ENCODE results near the gene GTF2A1. TPM values are rescaled to one million over a fixed set of nuclear protein-coding genes. Genes with fewer than 3 reads are reported as not detected.
"Not testable (repeated sequence)": the region's sequence is repeated elsewhere in the genome, so short reads cannot be mapped to it uniquely, and the experiment has no call there.

Gene GTF2A1
- total RNA-seq, 1 donor from 2014 or later: 42.4 TPM

DNA sequence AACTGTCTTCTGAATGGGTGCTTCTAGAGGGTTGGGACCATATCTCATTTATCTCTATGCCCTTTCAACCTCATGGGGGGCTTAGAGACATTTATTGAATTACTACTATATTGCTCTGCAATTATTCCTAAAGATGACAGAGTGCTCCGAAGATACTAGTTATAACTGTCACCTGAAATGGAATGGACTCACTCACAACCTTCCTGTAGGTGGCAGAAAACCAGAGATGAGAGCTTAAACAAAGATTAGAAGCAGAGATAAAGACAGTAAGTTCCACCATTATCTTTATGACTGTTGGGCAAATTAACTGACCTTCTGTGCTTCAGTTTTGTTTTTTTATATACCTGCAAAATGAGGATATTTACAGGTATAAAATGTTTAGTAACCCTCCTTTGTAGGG is 31.5 kb upstream of the GTF2A1 start:
- no peak for DNase-seq (ENCODE audit: low spot score)
- TF ChIP-seq, protein P1, sequence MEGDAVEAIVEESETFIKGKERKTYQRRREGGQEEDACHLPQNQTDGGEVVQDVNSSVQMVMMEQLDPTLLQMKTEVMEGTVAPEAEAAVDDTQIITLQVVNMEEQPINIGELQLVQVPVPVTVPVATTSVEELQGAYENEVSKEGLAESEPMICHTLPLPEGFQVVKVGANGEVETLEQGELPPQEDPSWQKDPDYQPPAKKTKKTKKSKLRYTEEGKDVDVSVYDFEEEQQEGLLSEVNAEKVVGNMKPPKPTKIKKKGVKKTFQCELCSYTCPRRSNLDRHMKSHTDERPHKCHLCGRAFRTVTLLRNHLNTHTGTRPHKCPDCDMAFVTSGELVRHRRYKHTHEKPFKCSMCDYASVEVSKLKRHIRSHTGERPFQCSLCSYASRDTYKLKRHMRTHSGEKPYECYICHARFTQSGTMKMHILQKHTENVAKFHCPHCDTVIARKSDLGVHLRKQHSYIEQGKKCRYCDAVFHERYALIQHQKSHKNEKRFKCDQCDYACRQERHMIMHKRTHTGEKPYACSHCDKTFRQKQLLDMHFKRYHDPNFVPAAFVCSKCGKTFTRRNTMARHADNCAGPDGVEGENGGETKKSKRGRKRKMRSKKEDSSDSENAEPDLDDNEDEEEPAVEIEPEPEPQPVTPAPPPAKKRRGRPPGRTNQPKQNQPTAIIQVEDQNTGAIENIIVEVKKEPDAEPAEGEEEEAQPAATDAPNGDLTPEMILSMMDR (IDR thresholded peaks at IDR 0.05): no peak
- H3K9me3 Mint-ChIP-seq (ENCODE audit: low read depth): no peaks in the 10 kb centered on the region
- no peaks in the 10 kb centered on the region for H3K27me3 Mint-ChIP-seq (ENCODE audit: low read depth)
- H3K4me3 Mint-ChIP-seq (ENCODE audit: unreplicated experiment): no peak overlapping the region
- H3K4me1 Mint-ChIP-seq (ENCODE audit: low read depth): no peaks in the 10 kb centered on the region
- H3K36me3 Mint-ChIP-seq (ENCODE audit: low read depth): no peaks in the 10 kb centered on the region
- H3K27ac Mint-ChIP-seq (ENCODE audit: unreplicated experiment): no peak overlapping the region

DNA sequence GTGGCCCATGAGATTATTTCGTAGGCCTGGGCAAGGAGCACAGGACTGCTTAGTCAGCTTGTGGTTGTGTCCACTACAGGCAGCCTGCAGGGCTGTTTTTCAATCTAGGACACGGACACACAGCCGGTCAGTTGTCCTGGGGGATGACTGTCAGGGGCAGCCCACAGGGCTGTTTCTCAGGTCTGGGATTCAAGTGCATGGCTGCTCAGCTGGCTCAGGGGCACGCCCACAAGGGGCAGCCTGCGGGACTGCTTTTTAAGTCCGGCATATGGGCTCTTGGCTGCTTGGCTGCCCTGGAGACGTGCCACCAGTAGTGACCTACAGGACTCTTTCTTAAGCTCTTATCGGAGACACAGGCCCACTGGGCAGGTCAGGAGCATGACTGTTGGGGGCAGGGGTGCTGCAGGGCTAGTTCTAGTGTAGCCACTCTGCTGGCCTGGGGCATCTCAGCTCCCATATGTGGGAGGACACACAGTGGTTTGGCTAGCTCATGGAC is 26.6 kb upstream of the GTF2A1 start:
- H3K4me1 Mint-ChIP-seq (ENCODE audit: low read depth): no peaks in the 10 kb centered on the region
- peaks cover 10% of the 10 kb centered on the region for H3K9me3 Mint-ChIP-seq (ENCODE audit: low read depth)
- TF ChIP-seq, protein P1 (IDR thresholded peaks at IDR 0.05): no peak
- DNase-seq (ENCODE audit: low spot score): no peak
- H3K27me3 Mint-ChIP-seq (ENCODE audit: low read depth): no peaks in the 10 kb centered on the region
- no peak overlapping the region for H3K4me3 Mint-ChIP-seq (ENCODE audit: unreplicated experiment)
- H3K36me3 Mint-ChIP-seq (ENCODE audit: low read depth): peaks cover 4% of the 10 kb centered on the region
- no peak overlapping the region for H3K27ac Mint-ChIP-seq (ENCODE audit: unreplicated experiment)

DNA sequence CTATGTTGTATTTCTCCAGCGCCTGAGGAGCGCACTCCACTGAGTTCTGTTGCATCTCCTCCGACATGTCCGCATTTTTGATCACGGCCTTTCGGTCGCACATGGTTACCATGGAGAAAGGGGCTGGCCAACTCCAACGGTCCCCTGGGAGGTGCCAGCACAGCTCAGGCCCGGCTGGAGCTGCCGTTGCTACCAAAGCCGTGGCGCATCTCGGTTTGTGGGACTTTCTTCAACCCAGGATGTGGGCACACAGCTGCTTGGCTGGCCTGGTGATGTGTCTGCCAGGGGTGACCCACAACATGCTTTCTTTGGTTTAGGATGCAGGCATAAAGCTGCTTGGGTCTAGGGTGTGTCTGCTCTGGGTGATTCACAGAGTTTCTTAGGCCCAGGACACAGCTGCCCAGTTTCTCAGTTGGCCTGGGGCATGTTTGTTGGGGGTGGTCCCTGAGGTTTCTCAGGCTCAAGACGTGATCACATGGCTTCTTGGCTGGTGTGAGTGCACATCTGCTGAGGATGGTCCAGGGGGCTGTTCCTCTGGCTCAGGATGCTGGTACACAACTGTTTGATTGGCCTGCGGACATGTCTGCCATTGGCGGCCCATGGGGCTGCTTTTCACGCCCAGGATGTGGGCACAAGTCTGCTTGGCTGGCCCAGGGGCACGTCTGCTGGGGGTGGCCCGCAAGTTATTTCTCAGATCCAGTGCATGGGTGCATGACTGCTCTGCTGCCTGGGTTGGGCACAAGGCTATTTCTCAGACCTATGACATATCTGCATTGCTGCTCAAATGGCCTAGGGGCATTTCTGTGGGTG is 25.9 kb upstream of the GTF2A1 start:
- Mint-ChIP-seq H3K27me3 (ENCODE audit: low read depth) (no peaks in the 10 kb centered on the region), H3K4me3 (ENCODE audit: unreplicated experiment) (no peak overlapping the region), H3K27ac (ENCODE audit: unreplicated experiment) (no peak overlapping the region), H3K4me1 (ENCODE audit: low read depth) (no peaks in the 10 kb centered on the region), H3K9me3 (ENCODE audit: low read depth) (peaks cover 14% of the 10 kb centered on the region), H3K36me3 (ENCODE audit: low read depth) (peaks cover 4% of the 10 kb centered on the region)
- DNase-seq (ENCODE audit: low spot score): no peak
- TF ChIP-seq, protein P1 (IDR thresholded peaks at IDR 0.05): no peak

DNA sequence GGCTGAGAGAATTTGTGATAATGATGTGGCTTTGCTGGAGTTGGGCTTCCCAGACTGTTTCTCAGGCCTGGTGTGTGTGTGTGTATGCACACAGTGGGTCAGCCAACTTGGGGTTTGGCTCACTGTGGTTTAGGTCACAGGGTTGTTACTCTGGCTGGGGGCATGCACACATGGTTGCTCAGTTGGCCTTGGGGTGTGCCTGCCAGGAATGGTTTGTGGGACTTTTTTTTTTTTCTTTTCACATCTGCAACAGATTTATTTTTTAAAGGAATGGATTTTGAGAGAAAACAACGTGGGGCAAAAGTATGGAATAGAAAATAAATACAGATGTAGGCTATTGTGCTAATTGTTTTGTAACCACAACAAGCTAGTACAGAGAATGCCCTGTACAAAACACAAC is 25.0 kb upstream of the GTF2A1 start:
- no peaks in the 10 kb centered on the region for H3K4me1 Mint-ChIP-seq (ENCODE audit: low read depth)
- TF ChIP-seq, protein P1 (IDR thresholded peaks at IDR 0.05): no peak
- H3K27ac Mint-ChIP-seq (ENCODE audit: unreplicated experiment): no peak overlapping the region
- no peaks in the 10 kb centered on the region for H3K27me3 Mint-ChIP-seq (ENCODE audit: low read depth)
- H3K9me3 Mint-ChIP-seq (ENCODE audit: low read depth): peaks cover 20% of the 10 kb centered on the region
- DNase-seq (ENCODE audit: low spot score): no peak
- H3K36me3 Mint-ChIP-seq (ENCODE audit: low read depth): peaks cover 4% of the 10 kb centered on the region
- H3K4me3 Mint-ChIP-seq (ENCODE audit: unreplicated experiment): no peak overlapping the region

DNA sequence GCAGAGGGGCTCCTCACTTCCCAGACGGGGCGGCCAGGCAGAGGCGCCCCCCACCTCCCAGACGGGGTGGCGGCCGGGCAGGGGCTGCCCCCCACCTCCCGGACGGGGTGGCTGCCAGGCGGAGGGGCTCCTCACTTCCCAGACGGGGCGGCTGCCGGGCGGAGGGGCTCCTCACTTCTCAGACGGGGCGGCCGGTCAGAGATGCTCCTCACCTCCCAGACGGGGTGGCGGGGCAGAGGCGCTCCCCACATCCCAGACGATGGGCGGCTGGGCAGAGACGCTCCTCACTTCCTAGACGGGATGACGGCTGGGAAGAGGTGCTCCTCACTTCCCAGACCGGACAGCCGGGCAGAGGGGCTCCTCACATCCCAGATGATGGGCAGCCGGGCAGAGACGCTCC is 23.7 kb upstream of the GTF2A1 start:
- not testable (repeated sequence) for H3K4me1 Mint-ChIP-seq (ENCODE audit: low read depth); DNase-seq (ENCODE audit: low spot score); H3K27ac Mint-ChIP-seq (ENCODE audit: unreplicated experiment); H3K27me3 Mint-ChIP-seq (ENCODE audit: low read depth); H3K4me3 Mint-ChIP-seq (ENCODE audit: unreplicated experiment); H3K36me3 Mint-ChIP-seq (ENCODE audit: low read depth)
- peaks cover 26% of the 10 kb centered on the region for H3K9me3 Mint-ChIP-seq (ENCODE audit: low read depth)

DNA sequence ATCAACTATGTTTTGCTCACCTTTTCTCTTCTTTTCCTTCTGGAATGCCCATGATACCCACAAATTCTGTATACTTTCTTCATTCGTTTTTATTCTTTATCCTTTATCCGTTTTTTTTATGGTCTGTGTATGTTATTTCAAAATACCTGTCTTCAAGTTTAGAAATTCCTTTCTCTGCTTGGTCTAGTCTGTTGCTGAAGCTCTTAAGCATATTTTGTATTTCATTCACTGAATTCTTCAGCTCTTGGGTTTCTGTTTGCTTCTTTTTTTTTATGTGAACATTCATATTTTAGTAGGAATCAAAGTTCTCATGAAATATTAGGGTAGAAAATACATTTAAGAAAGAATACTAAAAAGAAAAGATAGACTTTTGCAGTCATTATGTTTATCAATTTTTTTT is 22.7 kb upstream of the GTF2A1 start:
- no peak overlapping the region for H3K4me3 Mint-ChIP-seq (ENCODE audit: unreplicated experiment)
- DNase-seq (ENCODE audit: low spot score): no peak
- H3K4me1 Mint-ChIP-seq (ENCODE audit: low read depth): no peaks in the 10 kb centered on the region
- peaks cover 5% of the 10 kb centered on the region for H3K27me3 Mint-ChIP-seq (ENCODE audit: low read depth)
- peaks cover 4% of the 10 kb centered on the region for H3K36me3 Mint-ChIP-seq (ENCODE audit: low read depth)
- no peak overlapping the region for H3K27ac Mint-ChIP-seq (ENCODE audit: unreplicated experiment)
- TF ChIP-seq, protein P1 (IDR thresholded peaks at IDR 0.05): no peak
- H3K9me3 Mint-ChIP-seq (ENCODE audit: low read depth): peaks cover 26% of the 10 kb centered on the region

DNA sequence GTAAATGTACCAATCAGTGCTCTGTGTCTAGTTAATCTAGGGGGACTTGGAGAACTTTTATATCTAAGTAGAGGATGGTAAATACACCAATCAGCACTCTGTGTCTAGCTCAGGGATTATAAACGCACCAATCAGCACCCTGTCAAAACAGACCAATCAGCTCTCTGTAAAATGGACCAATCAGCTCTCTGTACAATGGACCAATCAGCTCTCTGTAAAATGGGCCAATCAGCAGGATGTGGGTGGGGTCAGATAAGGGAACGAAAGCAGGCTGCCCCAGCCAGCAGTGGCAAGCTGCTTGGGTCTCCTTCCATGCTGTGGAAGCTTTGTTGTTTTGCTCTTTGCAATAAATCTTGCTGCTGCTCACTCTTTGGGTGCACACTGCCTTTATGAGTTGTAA is 16.1 kb upstream of the GTF2A1 start:
- DNase-seq (ENCODE audit: low spot score); H3K4me3 Mint-ChIP-seq (ENCODE audit: unreplicated experiment); H3K27me3 Mint-ChIP-seq (ENCODE audit: low read depth); H3K36me3 Mint-ChIP-seq (ENCODE audit: low read depth); H3K27ac Mint-ChIP-seq (ENCODE audit: unreplicated experiment): not testable (repeated sequence)
- H3K9me3 Mint-ChIP-seq (ENCODE audit: low read depth): peaks cover 12% of the 10 kb centered on the region
- H3K4me1 Mint-ChIP-seq (ENCODE audit: low read depth): peaks cover 13% of the 10 kb centered on the region

Measured in chondrocyte (in vitro differentiated cells).